T follicular helper cell (primary cell): ENCODE data around the gene SLC9A6.

Experiments
- DNase-seq: peaks from one replicate; pipeline ENCODE4 v3.0.0-alpha.2; 2020; ENCODE audit warnings: low read depth
- total RNA-seq, 2 experiments: gene quantifications; one replicate each; lab custom pipeline; 2026; lab: John Stamatoyannopoulos, UW

SLC9A6 gene
- total RNA-seq: 34.1 to 56.3 reads per million in 2 experiments

DNA sequence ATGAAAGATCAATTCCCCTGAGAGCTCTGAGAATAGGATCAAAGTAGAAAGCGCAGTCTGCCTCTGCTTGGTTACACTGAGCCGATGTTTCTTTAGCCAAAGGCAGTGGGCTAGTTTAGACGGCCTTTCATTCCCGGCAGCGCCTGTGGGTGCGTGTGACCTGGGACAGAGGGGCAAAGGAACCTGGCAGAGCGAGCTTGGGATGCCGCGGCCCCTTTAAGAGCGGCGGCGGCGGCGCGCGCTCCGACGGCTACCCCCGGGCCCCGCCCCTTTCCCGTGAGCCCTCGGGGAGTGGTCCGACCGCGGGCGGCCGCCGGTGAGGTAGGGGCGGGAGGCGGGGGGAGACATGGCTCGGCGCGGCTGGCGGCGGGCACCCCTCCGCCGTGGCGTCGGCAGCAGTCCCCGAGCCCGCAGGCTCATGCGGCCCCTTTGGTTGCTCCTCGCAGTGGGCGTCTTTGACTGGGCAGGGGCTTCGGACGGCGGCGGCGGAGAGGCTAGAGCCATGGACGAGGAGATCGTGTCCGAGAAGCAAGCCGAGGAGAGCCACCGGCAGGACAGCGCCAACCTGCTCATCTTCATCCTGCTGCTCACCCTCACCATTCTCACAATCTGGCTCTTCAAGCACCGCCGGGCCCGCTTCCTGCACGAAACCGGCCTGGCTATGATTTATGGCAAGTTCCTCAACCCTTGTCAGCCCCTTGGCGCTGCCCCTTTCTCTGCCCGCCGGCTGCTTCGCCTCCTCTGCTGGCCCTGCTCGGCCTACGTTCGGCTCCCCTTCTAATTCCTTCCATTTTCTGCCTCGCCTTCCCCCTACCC, at the start of gene SLC9A6:
SLC9A6 (plus strand) TSS at position 279 of the 816 bp plus-strand sequence; CDS start at position 503, 224 bp downstream.
- peak; percentile 51 for DNase-seq

DNA sequence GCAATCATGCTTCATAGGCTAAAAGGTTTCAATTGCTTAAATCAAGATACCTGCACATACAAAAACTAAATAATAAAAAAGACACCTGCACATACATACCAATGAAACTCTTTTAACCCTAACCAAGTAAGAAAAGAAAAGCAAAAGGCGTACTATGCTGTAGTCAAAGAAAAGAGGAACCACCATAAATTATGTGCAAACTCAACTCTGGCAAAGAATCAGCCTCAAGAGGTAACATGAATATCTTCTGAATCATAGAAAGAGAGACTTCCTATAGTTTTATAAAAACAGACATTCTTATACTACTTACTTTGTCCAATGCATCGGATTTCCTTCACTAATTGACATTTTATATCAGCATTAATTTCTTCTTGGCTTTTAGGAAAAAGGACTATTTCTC, 40.7 kb upstream of the SLC9A6 start:
- DNase-seq: no peak

DNA sequence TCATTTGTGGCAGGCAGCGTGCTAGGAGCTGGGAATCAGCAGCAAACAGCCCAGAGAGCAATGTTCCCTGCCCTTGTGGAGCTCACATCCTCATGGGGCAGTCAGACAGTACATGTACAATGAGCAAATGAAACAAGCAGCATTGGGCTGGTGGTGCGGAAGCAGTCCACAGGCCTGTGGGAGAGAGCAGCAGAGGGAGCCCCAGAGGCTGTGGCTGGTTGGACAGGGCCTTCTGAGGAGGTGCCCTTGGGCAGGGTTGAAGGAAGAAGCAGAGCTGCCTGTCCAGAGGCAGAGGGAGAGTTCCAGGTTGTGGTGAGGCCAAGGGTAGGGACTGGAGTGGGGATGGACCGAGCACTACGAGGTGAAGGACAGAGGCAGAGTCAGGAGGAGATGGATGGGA, 33.9 kb upstream of the SLC9A6 start:
- no peak for DNase-seq

DNA sequence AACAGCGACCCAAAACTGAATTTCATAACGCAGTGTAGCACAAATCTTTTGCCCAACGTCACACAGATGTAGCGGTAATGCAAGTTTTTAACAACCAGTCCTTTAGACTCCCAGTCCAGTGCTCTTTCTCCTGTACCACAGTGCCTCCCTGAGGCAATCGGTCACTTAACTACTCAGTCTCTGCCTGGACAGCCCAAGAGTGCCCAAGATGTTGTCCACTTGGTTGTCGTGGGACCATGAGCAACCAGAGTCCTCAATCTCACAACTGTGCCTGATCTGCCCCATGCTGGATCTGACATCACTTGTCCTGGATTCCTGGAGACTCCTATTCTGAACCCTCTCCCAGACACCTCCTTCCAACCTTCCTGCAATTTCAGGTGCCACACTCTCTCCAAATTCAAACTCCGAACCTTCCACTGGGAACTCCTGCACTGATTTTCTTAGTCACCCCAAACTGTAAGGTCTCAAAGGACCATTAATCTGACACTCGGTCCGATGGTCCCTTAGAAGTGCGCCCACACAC, 12.1 kb upstream of the SLC9A6 start:
- no peak for DNase-seq

DNA sequence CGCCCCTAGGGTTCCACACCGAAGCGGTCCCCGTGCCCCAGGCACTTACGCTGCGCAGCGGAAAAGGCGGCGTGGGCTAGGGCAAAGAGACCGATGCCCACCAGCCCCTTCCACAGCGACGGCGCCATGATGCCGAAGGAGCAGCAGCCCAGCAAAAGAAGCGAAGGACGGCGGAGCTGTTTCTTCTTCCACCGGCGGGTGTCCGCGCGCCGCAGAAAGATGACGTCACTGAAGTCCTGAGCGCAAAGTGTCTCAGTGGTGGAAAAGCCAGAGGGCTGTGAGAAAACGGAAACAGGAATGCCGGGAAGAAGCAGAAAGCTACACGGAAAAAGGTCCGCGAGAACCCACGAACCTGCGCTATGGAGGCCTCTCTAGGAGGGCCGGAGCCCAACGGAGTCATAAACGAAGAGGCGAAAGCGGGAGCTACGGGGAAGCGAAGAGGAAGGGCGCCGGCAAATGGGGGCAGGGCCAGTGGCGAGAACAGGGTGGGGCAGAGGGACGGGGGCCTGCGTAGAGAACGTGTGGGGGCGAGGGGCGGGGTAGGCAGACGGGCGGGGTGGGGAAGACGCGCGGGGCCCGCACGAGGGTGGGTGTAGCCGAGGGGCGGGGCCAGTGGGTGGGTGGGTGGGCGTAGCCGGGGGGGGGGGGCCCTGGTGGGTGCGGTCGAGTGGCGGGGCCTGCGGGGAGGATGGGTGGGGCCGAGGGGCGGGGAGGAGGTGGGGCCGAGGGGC, 11.5 kb upstream of the SLC9A6 start, which contains the start of gene MMGT1:
MMGT1 (minus strand) TSS at position 441 of the 731 bp plus-strand sequence; CDS start at position 128, 313 bp downstream.
- DNase-seq: peak; percentile 73

DNA sequence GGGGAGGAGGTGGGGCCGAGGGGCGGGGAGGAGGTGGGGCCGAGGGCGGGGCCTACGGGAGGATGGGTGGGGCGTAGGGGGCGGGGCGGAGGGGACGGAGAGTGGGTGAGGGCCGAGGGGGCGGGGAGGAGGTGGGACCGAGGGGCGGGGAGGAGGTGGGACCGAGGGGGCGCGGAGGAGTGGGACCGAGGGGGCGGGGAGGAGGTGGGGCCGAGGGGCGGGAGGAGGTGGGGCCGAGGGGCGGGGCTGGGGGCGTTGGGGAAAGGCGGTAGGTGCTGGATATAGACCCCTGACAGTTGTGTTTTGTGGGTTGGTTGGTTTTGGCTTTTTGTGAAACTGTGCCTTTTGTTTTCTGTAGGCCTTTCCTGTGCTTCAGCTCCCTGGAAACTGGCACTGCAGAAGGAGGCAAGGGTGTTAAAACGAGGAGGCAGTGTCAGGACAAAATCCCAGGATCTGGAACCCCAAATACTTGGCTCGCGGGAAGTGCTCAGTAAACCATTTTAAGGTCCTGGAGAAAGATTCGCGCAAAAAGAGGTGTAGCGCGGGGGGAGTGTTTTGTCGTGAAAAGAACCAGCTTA, 10.9 kb upstream of the SLC9A6 start:
- DNase-seq: peak; percentile 69

DNA sequence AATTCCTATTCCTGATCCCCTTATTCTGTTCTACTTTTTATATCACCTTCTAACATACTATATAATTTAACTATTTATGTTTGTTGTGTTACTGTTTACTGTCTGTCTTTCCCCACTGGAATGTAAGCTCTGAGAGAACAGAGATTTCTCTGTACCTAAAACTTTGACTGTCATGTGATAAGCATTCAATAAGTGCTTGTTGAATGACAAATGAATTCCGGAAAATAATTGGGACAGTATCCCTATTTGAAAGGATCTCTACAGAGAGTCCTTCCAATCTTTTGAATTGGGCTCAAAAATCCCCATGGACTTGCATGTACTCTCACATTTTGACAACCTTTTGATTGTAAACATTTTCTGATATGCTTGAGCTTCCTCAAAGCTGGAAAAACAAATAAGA, 9.8 kb upstream of the SLC9A6 start:
- DNase-seq: no peak

DNA sequence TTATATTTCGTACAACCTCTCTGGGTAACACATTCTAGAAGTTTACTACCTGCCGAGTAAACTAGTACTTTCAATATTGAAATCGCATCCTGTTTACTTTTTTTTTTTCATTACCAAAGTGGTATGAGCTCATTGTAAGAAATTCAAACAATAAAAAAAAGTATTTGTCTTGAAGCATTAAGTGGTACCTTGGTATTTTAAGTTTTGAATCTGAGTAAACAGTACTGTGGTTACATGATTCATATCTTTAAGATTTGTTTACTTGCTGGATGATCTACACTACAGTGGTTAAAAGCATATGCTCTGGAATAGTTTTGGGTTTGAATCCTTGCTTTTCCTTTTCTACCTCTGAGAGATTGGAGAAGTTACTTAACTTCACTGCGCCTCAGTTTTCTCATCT, 7.6 kb upstream of the SLC9A6 start:
- no peak for DNase-seq

DNA sequence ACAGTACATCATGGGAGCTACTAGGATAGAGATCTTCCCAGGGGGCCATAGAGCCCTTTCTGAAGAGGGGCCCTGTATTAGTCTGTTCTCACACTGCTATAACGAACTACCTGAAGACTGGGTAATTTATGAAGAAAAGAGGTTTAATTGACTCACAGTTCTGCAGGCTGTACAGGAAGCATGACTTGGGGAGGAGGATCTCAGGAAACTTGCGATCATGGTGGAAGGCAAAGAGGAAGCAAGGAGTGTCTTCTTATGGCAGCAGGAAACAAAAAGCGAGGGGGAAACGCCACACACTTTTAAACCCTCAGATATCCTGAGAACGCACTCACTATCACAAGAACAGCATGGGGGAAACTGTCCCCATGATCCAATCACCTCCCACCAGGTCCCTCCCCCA, 4.2 kb upstream of the SLC9A6 start:
- no peak for DNase-seq

DNA sequence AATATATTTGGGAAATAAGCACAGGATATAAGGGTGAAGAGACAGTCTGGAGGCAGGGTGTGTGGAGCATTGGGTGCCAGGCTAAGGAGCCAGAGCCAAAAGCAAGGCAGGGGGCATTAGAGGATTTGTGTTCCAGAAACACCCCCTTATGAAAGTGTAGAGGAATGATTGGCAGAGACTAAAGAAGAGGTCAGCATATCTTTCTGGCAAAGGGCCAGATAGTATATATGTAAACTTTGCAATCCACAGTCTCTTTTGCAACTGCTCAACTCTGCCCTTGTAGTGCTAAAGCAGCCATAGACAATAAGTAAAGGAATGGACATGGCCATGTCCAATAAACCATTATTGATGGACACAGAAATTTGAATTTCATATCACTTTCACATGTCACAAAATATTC, 3.6 kb upstream of the SLC9A6 start:
- no peak for DNase-seq

DNA sequence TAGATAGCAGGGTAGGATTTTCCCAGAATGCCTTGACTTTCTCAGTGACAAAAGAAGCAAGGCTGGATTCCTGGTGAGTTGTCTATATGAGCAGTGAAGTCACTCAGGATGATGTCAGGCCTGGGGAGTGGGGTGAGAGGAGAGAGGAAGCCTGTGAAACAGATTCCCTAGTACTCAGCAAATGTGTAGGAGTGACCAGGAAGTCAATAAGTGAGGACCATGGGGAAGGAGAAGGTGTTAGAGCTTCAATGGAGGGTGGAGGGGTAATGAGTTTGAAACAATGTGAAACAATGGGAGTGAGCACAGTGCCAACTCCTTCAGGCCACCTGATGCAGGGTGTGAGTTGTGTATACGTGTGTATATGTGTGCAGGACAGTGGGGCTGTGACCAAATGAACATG, 2.4 kb upstream of the SLC9A6 start:
- DNase-seq: no peak

DNA sequence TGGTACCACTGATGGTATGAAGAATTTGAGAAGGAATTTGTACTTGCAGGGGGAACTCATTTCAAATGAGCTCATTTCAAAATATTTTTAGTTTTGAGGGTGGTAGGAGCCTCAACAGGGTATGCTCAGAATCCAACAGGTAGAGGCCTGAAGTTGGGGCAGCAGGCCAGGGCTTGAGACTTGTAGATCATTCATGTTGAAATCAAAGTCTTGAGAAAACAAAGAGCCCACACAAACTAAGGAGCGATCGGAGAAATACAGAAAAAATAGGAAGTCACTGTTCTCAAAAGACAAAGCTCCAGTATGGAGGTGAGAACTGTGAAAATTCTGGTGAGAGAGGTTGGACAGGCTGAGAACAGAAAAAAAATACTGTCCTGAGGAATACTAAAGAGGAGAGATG, 979 bp upstream of the SLC9A6 start:
- no peak for DNase-seq

DNA sequence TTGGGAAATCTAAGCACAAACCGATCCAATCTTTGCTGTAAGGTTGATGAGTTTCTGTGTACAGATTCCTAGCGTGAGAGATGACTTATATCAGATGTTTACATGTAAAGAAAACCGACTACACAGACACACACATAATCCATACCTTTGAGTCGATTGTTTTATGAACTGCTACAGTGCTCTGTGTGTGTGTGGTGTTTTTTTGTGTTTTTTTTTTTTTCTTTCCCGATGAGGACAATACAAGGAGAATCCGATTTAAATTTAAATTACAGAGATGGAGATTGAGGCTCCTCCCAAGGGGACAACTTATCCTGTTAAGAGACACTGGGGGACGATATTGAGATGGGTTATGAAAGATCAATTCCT, 461 bp upstream of the SLC9A6 start:
- DNase-seq: no peak

DNA sequence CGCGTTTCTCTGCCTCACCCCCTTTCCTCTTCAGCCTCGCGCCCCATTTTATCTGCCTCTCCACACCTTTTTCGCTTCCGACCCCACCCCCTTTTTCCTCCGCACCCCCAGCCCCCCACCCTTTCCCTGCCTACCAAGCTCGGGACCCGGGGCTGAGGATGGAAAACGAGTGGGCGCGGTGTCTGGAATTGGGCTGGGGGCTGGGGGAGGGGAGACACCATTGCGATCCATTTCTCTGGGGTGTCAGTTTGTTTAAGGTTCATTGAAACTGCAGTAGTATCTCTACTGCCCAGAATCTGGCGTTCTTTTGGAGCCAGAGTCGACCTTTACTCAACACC, 707 bp downstream of the SLC9A6 start:
- DNase-seq: no peak

DNA sequence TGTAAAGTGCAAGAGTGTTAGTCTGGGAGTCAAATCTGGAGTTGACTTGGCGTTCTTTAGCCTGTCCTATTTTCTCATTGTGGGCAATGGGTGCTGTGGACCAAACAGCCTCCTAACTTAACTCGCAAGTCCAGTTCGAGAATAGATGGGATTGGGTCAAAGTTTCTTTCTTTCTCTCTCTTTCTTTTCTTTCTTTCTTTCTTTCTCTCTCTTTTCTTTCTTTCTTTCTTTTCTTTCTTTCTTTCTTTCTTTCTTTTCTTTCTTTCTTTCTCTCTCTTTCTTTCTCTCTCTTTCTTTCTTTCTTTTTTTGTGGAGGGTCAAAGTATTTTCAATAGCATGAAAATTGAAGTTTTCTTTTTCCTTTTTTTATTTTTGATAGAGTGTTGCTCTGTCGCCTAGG, 3.0 kb downstream of the SLC9A6 start:
- DNase-seq: no peak

DNA sequence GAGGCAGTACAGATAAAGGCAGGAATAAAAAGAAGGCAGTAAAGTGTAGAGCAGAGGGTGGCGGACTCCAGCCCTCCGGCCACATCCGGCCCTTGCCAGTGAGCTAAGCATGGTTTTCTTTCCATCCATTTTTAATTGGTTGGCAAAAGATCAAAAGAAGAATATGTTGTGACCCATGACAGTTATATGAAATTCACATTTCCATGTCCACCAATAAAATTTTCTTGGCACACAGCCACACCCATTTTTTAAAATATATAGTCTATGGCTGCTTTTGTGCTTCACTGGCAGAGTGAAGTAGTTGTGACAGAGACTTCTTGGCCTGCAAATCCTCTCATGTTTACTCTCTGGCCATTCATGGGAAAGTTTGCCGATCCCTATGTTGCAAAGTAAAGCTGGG, 29.8 kb downstream of the SLC9A6 start:
- DNase-seq: no peak

DNA sequence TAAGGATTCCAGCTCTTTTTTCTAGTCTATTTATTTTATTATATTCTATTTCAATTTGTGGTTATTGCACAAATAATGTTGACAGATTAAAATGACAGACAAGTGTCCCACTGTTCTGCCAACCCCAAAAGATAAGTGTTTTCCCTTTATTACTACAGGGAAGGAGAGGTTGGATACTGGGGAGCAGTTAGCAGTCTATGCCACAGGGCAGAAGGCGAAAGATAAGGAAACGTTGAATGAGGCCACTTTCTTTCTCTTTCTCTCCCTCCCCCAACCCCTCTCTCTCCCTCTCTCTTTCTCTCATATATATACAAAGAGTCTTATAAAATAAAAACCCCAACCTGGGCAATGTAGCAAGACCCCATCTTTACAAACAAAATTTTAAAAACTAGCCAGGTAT, 31.6 kb downstream of the SLC9A6 start:
- DNase-seq: no peak

DNA sequence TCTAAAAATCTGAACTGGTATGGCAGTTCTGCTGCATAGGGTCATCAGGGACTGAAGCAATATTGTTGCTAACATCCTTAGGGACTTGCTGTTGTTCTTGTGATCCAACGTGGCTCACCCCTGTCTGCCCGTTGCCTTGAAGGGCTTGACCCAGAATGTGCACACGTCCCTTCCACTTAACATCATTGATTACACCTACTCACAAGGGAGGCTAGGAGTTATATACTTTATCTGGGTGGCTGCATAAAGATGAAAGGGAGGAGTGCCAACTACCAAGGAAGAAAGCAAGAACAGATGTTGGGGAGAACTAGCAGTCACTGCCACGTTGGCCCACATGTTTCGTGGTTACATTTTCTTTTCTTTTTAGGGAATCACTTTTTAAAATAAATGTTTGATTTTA, 34.0 kb downstream of the SLC9A6 start:
- DNase-seq: no peak

DNA sequence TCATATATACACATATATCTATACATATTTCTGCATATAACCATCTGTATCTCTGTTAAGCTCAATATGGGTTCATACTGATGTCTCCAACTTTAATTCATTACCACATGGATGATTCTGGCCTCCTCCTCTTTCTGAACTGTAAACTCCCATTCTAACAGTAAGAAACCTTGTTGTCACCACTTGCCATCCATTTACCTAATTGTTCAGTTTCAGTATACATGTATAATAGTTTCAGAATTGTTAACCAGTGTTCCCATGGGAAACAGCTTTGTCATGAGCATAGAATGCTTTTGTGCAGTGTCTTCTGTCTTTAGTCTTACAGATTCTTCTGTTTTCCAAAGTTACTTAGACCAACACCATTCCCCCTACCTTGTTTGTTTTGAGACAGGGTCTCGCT, 35.9 kb downstream of the SLC9A6 start:
- no peak for DNase-seq

DNA sequence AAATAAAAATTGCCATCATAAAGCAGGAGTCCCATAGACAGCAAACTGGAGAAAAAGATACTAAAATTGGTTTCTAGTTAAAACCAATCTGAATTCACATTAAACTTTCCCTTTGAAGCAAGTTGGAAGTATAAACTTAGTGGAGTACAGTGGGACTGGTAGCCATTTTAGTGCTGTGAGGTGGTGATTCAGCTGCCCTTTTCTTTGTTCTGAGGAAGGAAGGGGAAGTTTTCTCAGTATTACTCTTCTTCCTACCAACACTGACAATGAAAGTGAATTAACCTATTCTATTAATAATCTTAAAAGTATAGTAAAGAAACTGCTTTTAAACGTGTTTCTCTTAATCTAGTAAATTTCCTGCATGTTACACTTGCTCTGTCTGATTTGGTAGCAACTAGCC, 36.7 kb downstream of the SLC9A6 start:
- no peak for DNase-seq

DNA sequence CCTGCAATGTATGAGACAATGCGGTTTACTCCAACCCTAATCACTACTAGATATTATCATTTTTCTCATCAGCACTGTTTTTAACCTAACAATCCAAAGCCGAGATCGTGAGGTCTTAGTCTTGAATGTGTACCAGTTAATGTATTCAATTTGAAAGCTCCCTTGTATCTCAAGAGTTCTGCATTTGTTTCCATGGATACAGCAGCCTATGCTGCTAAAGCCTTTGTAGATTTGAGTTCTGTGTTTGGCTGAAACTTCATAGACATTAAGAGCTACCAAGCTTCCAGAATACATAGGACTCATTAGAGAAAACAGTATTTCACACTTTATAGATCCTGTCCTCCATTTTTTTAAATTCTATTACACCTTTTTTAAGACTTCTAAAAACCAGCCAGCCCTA, 39.9 kb downstream of the SLC9A6 start:
- DNase-seq: no peak

DNA sequence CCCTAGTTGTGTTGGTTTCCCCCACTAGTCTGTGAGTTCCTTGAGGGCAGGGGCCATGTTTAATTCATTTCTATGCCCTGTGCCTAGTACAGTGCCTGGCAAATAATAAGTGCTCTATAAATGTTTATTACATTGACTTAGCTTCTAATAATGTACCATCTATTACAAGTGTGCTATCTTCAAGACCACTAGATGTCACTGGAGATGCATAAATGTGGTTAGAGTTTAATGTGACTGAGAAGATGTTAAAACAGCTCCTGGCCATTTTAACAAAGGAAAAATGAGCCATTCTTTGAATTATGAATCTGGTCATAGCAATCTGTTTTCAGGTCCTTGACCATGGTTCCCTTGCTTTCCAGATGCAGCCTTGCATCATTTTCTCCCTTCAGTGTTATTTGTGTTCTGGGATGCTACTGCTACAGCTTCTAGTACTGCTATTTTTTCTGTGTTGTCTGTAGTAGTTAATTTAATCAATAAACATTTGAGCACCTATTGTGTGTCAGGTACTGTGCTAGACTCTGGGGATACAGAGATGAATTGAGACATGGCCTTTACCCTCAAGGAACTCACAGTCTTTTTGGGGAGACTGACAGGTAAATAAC, 43.2 kb downstream of the SLC9A6 start:
- DNase-seq: no peak
